Measurements from ENCODE around the gene CUL2.
A peak's percentile ranks its signal among the peaks of the same experiment; 100 is the strongest.

The CUL2 gene

DNA sequence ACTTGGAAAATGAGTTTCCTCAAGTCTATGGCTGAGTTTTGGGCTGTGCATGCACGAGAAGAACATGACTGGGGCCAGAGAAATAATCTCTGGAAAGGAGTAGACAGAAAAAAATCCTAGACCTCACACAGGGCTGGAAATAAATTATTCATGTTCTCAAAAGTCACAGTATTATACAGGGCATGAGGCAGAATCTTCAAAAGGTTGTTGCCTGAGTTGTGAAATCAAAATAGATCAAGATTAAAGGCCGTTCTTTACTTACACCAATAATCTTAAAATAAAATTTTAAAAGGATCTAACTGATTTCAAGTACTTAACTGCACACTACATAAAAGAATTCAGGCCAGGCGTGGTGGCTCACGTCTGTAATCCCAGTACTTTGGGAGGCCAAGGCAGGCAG, 22.4 kb upstream of the CUL2 start:
- TF ChIP-seq, protein P1, sequence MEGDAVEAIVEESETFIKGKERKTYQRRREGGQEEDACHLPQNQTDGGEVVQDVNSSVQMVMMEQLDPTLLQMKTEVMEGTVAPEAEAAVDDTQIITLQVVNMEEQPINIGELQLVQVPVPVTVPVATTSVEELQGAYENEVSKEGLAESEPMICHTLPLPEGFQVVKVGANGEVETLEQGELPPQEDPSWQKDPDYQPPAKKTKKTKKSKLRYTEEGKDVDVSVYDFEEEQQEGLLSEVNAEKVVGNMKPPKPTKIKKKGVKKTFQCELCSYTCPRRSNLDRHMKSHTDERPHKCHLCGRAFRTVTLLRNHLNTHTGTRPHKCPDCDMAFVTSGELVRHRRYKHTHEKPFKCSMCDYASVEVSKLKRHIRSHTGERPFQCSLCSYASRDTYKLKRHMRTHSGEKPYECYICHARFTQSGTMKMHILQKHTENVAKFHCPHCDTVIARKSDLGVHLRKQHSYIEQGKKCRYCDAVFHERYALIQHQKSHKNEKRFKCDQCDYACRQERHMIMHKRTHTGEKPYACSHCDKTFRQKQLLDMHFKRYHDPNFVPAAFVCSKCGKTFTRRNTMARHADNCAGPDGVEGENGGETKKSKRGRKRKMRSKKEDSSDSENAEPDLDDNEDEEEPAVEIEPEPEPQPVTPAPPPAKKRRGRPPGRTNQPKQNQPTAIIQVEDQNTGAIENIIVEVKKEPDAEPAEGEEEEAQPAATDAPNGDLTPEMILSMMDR (conservative IDR thresholded peaks at IDR 0.05; ENCODE audit: low read depth, low read length), result no peak
- no peak for DNase-seq (ENCODE audit: low read depth)
- H3K4me3 ChIP-seq (ENCODE audit: low read depth, low read length), result no peak overlapping the region

DNA sequence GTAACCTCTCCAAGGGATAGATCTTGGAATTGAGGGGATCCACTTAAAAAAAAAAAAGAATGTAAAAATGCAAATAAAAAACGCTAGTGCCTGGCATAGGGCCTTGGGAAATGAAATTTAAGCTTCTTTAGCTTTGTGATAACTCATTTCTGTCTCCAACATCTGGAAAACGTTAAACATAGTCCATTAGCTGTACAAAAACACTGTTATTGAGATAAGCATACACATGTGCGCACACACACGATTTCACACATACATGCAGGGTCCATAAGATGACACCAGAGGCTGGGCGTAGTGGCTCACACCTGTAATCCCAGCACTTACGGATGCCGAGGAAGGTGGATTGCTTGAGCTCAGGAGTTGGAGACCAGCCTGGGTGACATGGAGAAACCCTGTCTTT, 13.7 kb upstream of the CUL2 start:
- TF ChIP-seq, protein P1 (conservative IDR thresholded peaks at IDR 0.05; ENCODE audit: low read depth, low read length), result no peak
- DNase-seq (ENCODE audit: low read depth), result no peak
- no peak overlapping the region for H3K4me3 ChIP-seq (ENCODE audit: low read depth, low read length)

DNA sequence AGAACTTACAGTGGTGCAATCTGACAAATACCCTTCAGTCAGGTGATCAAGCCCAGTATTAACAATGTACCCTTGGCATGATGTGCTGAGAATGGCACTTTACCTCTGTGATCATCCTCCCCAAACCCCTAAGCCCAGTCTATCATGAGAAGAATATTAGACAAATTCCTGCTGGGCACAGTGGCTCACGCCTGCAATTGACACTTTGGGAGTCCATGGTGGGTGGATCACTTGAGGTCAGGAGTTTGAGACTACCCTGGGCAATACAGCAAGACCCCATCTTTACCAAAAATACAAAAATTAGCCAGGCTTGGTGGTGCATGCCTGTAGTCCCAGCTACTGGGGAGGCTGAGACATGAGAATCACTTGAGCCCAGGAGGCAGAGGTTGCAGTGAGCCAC, 7.4 kb upstream of the CUL2 start:
- no peak overlapping the region for H3K4me3 ChIP-seq (ENCODE audit: low read depth, low read length)
- TF ChIP-seq, protein P1 (conservative IDR thresholded peaks at IDR 0.05; ENCODE audit: low read depth, low read length), result no peak
- no peak for DNase-seq (ENCODE audit: low read depth)

DNA sequence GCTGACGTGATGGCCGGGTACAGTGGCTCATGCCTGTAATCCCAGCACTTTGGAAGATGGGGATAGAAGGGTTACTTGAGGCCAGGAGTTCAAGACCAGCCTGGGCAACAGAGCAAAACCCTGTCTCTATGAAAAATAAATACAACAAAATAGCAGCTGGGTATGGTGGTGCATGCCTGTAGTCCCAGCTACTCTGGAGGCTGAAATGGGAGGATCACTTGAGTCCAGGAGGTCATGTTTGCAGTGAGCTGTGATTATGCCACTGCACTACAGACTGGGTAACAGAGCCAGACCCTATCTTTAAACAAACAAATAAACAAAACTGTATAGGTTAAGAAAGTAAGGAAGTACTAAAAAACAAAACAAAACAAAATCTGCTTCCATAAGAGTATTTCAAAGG, 6.2 kb upstream of the CUL2 start:
- DNase-seq (ENCODE audit: low read depth), result no peak
- TF ChIP-seq, protein P1 (conservative IDR thresholded peaks at IDR 0.05; ENCODE audit: low read depth, low read length), result no peak
- H3K4me3 ChIP-seq (ENCODE audit: low read depth, low read length), result no peak overlapping the region

DNA sequence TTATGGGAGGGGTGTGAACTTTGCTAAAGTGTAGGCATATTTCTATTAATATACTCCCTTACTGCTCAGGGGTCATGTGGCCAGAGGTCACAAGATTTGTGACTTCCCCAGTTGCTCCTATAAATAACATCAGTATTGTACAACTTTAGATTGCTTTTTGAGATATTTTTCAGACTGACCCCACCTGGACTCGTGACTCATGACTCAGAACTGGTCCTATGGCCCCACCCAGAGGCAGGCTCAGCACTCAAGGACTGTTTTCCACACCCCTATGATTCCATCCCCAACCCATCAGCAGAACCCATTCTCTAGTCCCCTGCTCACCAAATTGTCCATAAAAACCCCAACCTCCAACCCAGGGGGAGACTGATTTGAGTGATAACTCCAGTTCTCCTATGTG, 2.7 kb upstream of the CUL2 start:
- TF ChIP-seq, protein P1 (conservative IDR thresholded peaks at IDR 0.05; ENCODE audit: low read depth, low read length), result no peak
- H3K4me3 ChIP-seq (ENCODE audit: low read depth, low read length), result no peak overlapping the region
- DNase-seq (ENCODE audit: low read depth), result no peak

DNA sequence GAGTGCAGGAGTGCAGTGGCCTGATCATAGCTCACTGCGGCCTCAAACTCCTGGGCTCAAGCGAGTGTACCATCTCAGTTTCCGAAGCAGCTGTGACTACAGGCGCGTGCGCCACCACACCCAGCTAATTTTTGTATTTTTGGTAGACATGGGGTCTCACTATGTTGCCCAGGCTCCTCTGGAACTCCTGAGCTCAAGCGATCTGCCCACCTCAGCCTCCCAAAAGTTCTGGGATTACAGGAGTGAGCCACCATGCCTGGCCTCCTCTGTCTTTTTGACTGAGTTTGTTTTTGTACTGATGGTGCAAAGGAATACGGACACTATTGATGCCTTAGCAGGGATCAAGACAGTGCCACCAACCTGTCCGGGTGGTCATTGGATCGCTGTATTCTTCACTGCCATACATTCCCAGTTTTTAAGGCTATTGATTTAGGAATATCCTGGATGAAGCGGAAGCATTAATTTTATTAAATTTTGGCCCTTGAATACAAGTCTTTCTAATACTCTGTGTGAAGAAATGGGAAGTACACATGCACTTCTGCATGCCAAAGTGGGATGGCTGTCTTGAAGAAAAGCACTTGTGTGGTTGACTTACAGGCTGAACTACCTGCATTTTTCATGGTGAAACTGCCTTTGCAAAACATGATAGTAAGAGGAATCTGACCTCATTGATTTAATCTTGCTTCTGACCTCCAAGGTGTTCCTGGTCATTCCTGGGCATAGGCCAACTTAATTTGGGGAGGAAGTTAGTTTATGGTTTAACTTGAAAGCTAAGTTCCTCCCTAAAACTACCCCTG, 2.1 kb upstream of the CUL2 start:
- TF ChIP-seq, protein P1 (conservative IDR thresholded peaks at IDR 0.05; ENCODE audit: low read depth, low read length), result no peak
- H3K4me3 ChIP-seq (ENCODE audit: low read depth, low read length), result no peak overlapping the region
- no peak for DNase-seq (ENCODE audit: low read depth)

DNA sequence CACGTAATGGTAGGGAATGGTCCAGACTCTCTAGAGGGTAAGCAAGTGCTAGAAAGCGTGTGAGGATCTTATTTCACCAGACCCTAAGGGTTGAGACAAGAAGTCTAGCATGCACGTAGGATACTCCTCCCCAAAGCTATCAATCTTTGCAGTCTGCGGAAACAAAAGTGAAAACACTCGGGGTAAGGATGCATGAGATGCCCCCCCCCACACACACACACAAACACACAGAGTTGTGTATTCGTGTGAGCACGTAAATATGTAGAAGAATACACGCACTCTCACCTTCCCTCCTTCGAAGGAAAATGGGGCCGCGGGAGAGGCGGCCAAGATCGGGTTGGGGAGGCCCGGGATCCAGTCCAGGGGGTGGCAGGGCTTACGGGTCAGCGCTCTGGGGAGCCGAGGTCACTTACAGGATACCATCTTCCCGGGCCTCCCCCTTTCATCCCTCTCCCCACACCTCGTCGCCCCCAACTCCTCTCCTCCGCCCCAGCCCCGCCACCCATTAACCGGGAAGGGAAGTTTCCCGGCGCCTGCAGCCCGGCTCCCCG, 455 bp downstream of the CUL2 start:
- TF ChIP-seq, protein P1 (conservative IDR thresholded peaks at IDR 0.05; ENCODE audit: low read depth, low read length), result no peak
- DNase-seq (ENCODE audit: low read depth), result peak; percentile 35

More for the DNA sequence above, 455 bp downstream of the CUL2 start:
- H3K4me3 ChIP-seq (ENCODE audit: low read depth, low read length), result peak overlapping the region; percentile 82
